ENCODE measurements around the gene ITIH5. TPM values are rescaled to one million over a fixed set of nuclear protein-coding genes. Genes with fewer than 3 reads are reported as not detected.
"Not testable (repeated sequence)": the region's sequence is repeated elsewhere in the genome, so short reads cannot be mapped to it uniquely, and the experiment has no call there.

Gene ITIH5
- polyA plus RNA-seq, 4 donors, result 0.54 to 5.8 (median 2.4) TPM

- H3K27me3 ChIP-seq (ENCODE audit: control insufficient read depth in 3 of 3, insufficient read depth in 3 of 3, low read length in 3 of 3); FAIRE-seq; H3K27ac ChIP-seq (ENCODE audit: low read depth in 1 of 3, low read length in 2 of 3); H3K9me3 ChIP-seq (ENCODE audit: control insufficient read depth in 2 of 2, insufficient read depth in 1 of 2, low read depth in 1 of 2, low read length in 1 of 2); H3K4me3 ChIP-seq (ENCODE audit: low read depth in 1 of 3, low read length in 3 of 3); DNase-seq; H3K4me1 ChIP-seq (ENCODE audit: control insufficient read depth in 3 of 3, insufficient read depth in 2 of 3, low read depth in 1 of 3, low read length in 2 of 3); H3K36me3 ChIP-seq (ENCODE audit: control insufficient read depth in 3 of 3, insufficient read depth in 2 of 3, low read depth in 1 of 3, low read length in 3 of 3): not testable (repeated sequence)
- 85 to 88% (median 87%) methylated on average over 11 of the region's 11 CpGs for WGBS, 3 donors
Observed at GRCh38 chr10:7657079-7657478, 9.7 kb downstream of the ITIH5 start.

- FAIRE-seq, result no peak
- no peak overlapping the region for H3K27ac ChIP-seq (ENCODE audit: low read depth in 1 of 3, low read length in 2 of 3)
- H3K27me3 ChIP-seq (ENCODE audit: control insufficient read depth in 3 of 3, insufficient read depth in 3 of 3, low read length in 3 of 3), result peaks cover 0 to 3% (median 0%) of the 10 kb centered on the region in 3 donors
- no peaks in the 10 kb centered on the region for H3K36me3 ChIP-seq (ENCODE audit: control insufficient read depth in 3 of 3, insufficient read depth in 2 of 3, low read depth in 1 of 3, low read length in 3 of 3)
- WGBS, 3 donors, result 83 to 92% (median 89%) methylated on average over 7 of the region's 7 CpGs
- no peak for DNase-seq
- H3K4me3 ChIP-seq (ENCODE audit: low read depth in 1 of 3, low read length in 3 of 3), result no peak overlapping the region
- H3K4me1 ChIP-seq (ENCODE audit: control insufficient read depth in 3 of 3, insufficient read depth in 2 of 3, low read depth in 1 of 3, low read length in 2 of 3), result no peaks in the 10 kb centered on the region
- peaks cover 0 to 3% of the 10 kb centered on the region in 2 donors for H3K9me3 ChIP-seq (ENCODE audit: control insufficient read depth in 2 of 2, insufficient read depth in 1 of 2, low read depth in 1 of 2, low read length in 1 of 2)
Observed at GRCh38 chr10:7651853-7652470, 14.8 kb downstream of the ITIH5 start.

GRCh38 chr10:7649673-7650300 lies 17.0 kb downstream of the ITIH5 start:
- H3K27me3 ChIP-seq (ENCODE audit: control insufficient read depth in 3 of 3, insufficient read depth in 3 of 3, low read length in 3 of 3), result peaks cover 0 to 3% (median 0%) of the 10 kb centered on the region in 3 donors
- DNase-seq (no peak), FAIRE-seq (no peak)
- no peaks in the 10 kb centered on the region for H3K4me1 ChIP-seq (ENCODE audit: control insufficient read depth in 3 of 3, insufficient read depth in 2 of 3, low read depth in 1 of 3, low read length in 2 of 3)
- no peak overlapping the region for H3K4me3 ChIP-seq (ENCODE audit: low read depth in 1 of 3, low read length in 3 of 3)
- WGBS, 3 donors, result 70 to 73% (median 71%) methylated on average over 6 of the region's 6 CpGs
- peaks cover 0 to 3% of the 10 kb centered on the region in 2 donors for H3K9me3 ChIP-seq (ENCODE audit: control insufficient read depth in 2 of 2, insufficient read depth in 1 of 2, low read depth in 1 of 2, low read length in 1 of 2)
- H3K27ac ChIP-seq (ENCODE audit: low read depth in 1 of 3, low read length in 2 of 3), result no peak overlapping the region
- H3K36me3 ChIP-seq (ENCODE audit: control insufficient read depth in 3 of 3, insufficient read depth in 2 of 3, low read depth in 1 of 3, low read length in 3 of 3), result no peaks in the 10 kb centered on the region

- no peak overlapping the region for H3K4me3 ChIP-seq (ENCODE audit: low read depth in 1 of 3, low read length in 3 of 3)
- H3K27me3 ChIP-seq (ENCODE audit: control insufficient read depth in 3 of 3, insufficient read depth in 3 of 3, low read length in 3 of 3), result no peaks in the 10 kb centered on the region
- H3K27ac ChIP-seq (ENCODE audit: low read depth in 1 of 3, low read length in 2 of 3), result no peak overlapping the region
- H3K36me3 ChIP-seq (ENCODE audit: control insufficient read depth in 3 of 3, insufficient read depth in 2 of 3, low read depth in 1 of 3, low read length in 3 of 3), result no peaks in the 10 kb centered on the region
- DNase-seq (no peak), FAIRE-seq (no peak)
- 65 to 75% (median 71%) methylated on average over 4 of the region's 4 CpGs for WGBS, 3 donors
- H3K9me3 ChIP-seq (ENCODE audit: control insufficient read depth in 2 of 2, insufficient read depth in 1 of 2, low read depth in 1 of 2, low read length in 1 of 2), result peaks cover 0 to 3% of the 10 kb centered on the region in 2 donors
- H3K4me1 ChIP-seq (ENCODE audit: control insufficient read depth in 3 of 3, insufficient read depth in 2 of 3, low read depth in 1 of 3, low read length in 2 of 3), result no peaks in the 10 kb centered on the region
Observed at GRCh38 chr10:7647062-7647664, 19.6 kb downstream of the ITIH5 start.

GRCh38 chr10:7642491-7643011 lies 24.2 kb downstream of the ITIH5 start:
- WGBS, 3 donors, result 60 to 86% (median 77%) methylated on average over 5 of the region's 5 CpGs
- Histone ChIP-seq H3K4me1 (ENCODE audit: control insufficient read depth in 3 of 3, insufficient read depth in 2 of 3, low read depth in 1 of 3, low read length in 2 of 3) (no peaks in the 10 kb centered on the region), H3K4me3 (ENCODE audit: low read depth in 1 of 3, low read length in 3 of 3) (no peak overlapping the region), H3K36me3 (ENCODE audit: control insufficient read depth in 3 of 3, insufficient read depth in 2 of 3, low read depth in 1 of 3, low read length in 3 of 3) (no peaks in the 10 kb centered on the region), H3K9me3 (ENCODE audit: control insufficient read depth in 2 of 2, insufficient read depth in 1 of 2, low read depth in 1 of 2, low read length in 1 of 2) (peaks cover 0 to 3% of the 10 kb centered on the region in 2 donors), H3K27me3 (ENCODE audit: control insufficient read depth in 3 of 3, insufficient read depth in 3 of 3, low read length in 3 of 3) (no peaks in the 10 kb centered on the region), H3K27ac (ENCODE audit: low read depth in 1 of 3, low read length in 2 of 3) (no peak overlapping the region)
- FAIRE-seq (no peak), DNase-seq (no peak)

- Histone ChIP-seq H3K36me3 (ENCODE audit: control insufficient read depth in 3 of 3, insufficient read depth in 2 of 3, low read depth in 1 of 3, low read length in 3 of 3) (no peaks in the 10 kb centered on the region), H3K27ac (ENCODE audit: low read depth in 1 of 3, low read length in 2 of 3) (no peak overlapping the region)
Observed at GRCh38 chr10:7635408-7636125, 31.2 kb downstream of the ITIH5 start.

GRCh38 chr10:7634142-7634894 lies 32.4 kb downstream of the ITIH5 start:
- no peak for FAIRE-seq
- Histone ChIP-seq H3K4me1 (ENCODE audit: control insufficient read depth in 3 of 3, insufficient read depth in 2 of 3, low read depth in 1 of 3, low read length in 2 of 3) (no peaks in the 10 kb centered on the region), H3K36me3 (ENCODE audit: control insufficient read depth in 3 of 3, insufficient read depth in 2 of 3, low read depth in 1 of 3, low read length in 3 of 3) (no peaks in the 10 kb centered on the region), H3K27me3 (ENCODE audit: control insufficient read depth in 3 of 3, insufficient read depth in 3 of 3, low read length in 3 of 3) (no peaks in the 10 kb centered on the region), H3K27ac (ENCODE audit: low read depth in 1 of 3, low read length in 2 of 3) (peak overlapping the region in 1 of 3 donors; percentile 65), H3K9me3 (ENCODE audit: control insufficient read depth in 2 of 2, insufficient read depth in 1 of 2, low read depth in 1 of 2, low read length in 1 of 2) (no peaks in the 10 kb centered on the region), H3K4me3 (ENCODE audit: low read depth in 1 of 3, low read length in 3 of 3) (no peak overlapping the region)
- DNase-seq, result no peak
- WGBS, 3 donors, result 61 to 83% (median 76%) methylated on average over 10 of the region's 10 CpGs

More at GRCh38 chr10:7635408-7636125, 31.2 kb downstream of the ITIH5 start:
- FAIRE-seq (no peak), DNase-seq (no peak)
- Histone ChIP-seq H3K4me1 (ENCODE audit: control insufficient read depth in 3 of 3, insufficient read depth in 2 of 3, low read depth in 1 of 3, low read length in 2 of 3) (no peaks in the 10 kb centered on the region), H3K27me3 (ENCODE audit: control insufficient read depth in 3 of 3, insufficient read depth in 3 of 3, low read length in 3 of 3) (no peaks in the 10 kb centered on the region), H3K4me3 (ENCODE audit: low read depth in 1 of 3, low read length in 3 of 3) (no peak overlapping the region), H3K9me3 (ENCODE audit: control insufficient read depth in 2 of 2, insufficient read depth in 1 of 2, low read depth in 1 of 2, low read length in 1 of 2) (no peaks in the 10 kb centered on the region)
- 80 to 88% (median 85%) methylated on average over 7 of the region's 7 CpGs for WGBS, 3 donors

- 68 to 75% (median 72%) methylated on average over 10 of the region's 10 CpGs for WGBS, 3 donors
Observed at GRCh38 chr10:7626283-7626682, 40.5 kb downstream of the ITIH5 start.

More at GRCh38 chr10:7626283-7626682, 40.5 kb downstream of the ITIH5 start:
- FAIRE-seq, result no peak
- H3K4me1 ChIP-seq (ENCODE audit: control insufficient read depth in 3 of 3, insufficient read depth in 2 of 3, low read depth in 1 of 3, low read length in 2 of 3), result no peaks in the 10 kb centered on the region
- peak overlapping the region in 1 of 3 donors; percentile 57 for H3K27ac ChIP-seq (ENCODE audit: low read depth in 1 of 3, low read length in 2 of 3)
- H3K27me3 ChIP-seq (ENCODE audit: control insufficient read depth in 3 of 3, insufficient read depth in 3 of 3, low read length in 3 of 3), result peaks cover 0 to 2% (median 0%) of the 10 kb centered on the region in 3 donors
- no peaks in the 10 kb centered on the region for H3K9me3 ChIP-seq (ENCODE audit: control insufficient read depth in 2 of 2, insufficient read depth in 1 of 2, low read depth in 1 of 2, low read length in 1 of 2)
- no peak for DNase-seq
- no peak overlapping the region for H3K4me3 ChIP-seq (ENCODE audit: low read depth in 1 of 3, low read length in 3 of 3)
- H3K36me3 ChIP-seq (ENCODE audit: control insufficient read depth in 3 of 3, insufficient read depth in 2 of 3, low read depth in 1 of 3, low read length in 3 of 3), result no peaks in the 10 kb centered on the region

Measured in small intestine (tissue), 7 donors.